Naive B cell (primary cell): Measurements from ENCODE around the gene STAT1. TPM values are rescaled to one million over a fixed set of nuclear protein-coding genes. Genes with fewer than 3 reads are reported as not detected.

Experiments used
- polyA plus RNA-seq, 6 donors: library from polyadenylated mRNA; unstranded; fragments of 300-500 nt; fragmentation: Illumina TruSeq; gene quantifications; one replicate each; pipeline ENCODE4 v1.2.3, GENCODE V29; 2021; ENCODE audit warnings: low read depth in 6 of 6

The STAT1 gene
- polyA plus RNA-seq, 6 donors from 2014 or later, result 36.9 to 140 (median 54.8) TPM

Other genes starting within 250 kb of the STAT1 start
- 10 to 100 TPM; 15.6 to 48.3 (median 40.0) TPM for gene GLS, start 133.3 kb downstream of the STAT1 start, polyA plus RNA-seq
- 1 to 10 TPM in 3 of 6 donors, under 1 TPM in 3; 0.19 to 2.3 (median 1.2) TPM for gene STAT4, start 136.8 kb upstream of the STAT1 start, polyA plus RNA-seq
- 10 to 100 TPM in 5 of 6 donors, 1 to 10 TPM in 1; 4.6 to 25.4 (median 13.1) TPM for gene MYO1B, start 231.2 kb upstream of the STAT1 start, polyA plus RNA-seq